ENCODE measurements around the gene SNAP47.

GRCh38 chr1:227756172-227756959 is 21.1 kb downstream of the SNAP47 start:
- TF ChIP-seq CTCF (IDR thresholded peaks at IDR 0.05) (no peak), POLR2A (IDR thresholded peaks at IDR 0.05) (no peak)

Measured in lower leg skin (tissue), 3 donors.